Measurements from ENCODE around the gene AASDH. TPM values are rescaled to one million over a fixed set of nuclear protein-coding genes. Genes with fewer than 3 reads are reported as not detected.
A peak's percentile ranks its signal among the peaks of the same experiment; 100 is the strongest.

AASDH gene
- total RNA-seq, 1 donor: 16.6 TPM

GRCh38 chr4:56391270-56391669 is 4.0 kb upstream of the AASDH start:
- no peaks in the 10 kb centered on the region for H3K9me3 ChIP-seq (ENCODE audit: low read depth, low read length)
- no peaks in the 10 kb centered on the region for H3K27me3 ChIP-seq (ENCODE audit: insufficient read depth, low read length)
- H3K79me2 ChIP-seq (ENCODE audit: insufficient read depth, low read length): peaks cover 33% of the 10 kb centered on the region
- peaks cover 6% of the 10 kb centered on the region for H3K36me3 ChIP-seq (ENCODE audit: insufficient read depth, low read length)
- H3K4me1 ChIP-seq (ENCODE audit: insufficient read depth, low read length): peaks cover 6% of the 10 kb centered on the region
- H2AFZ ChIP-seq (ENCODE audit: low read length): no peak overlapping the region
- no peak overlapping the region for H3K4me2 ChIP-seq (ENCODE audit: insufficient read depth, low read length)
- H4K20me1 ChIP-seq (ENCODE audit: insufficient read depth, low read length): no peaks in the 10 kb centered on the region
- TF ChIP-seq CTCF (IDR thresholded peaks at IDR 0.05; ENCODE audit: extremely low read depth, low read depth, low read length): no peak
- no peak for DNase-seq (ENCODE audit: insufficient read length, low spot score, missing footprints)
- H3K27ac ChIP-seq (ENCODE audit: low read depth, low read length): no peak overlapping the region
- H3K4me3 ChIP-seq (ENCODE audit: insufficient read depth, low read length): no peak overlapping the region

- no peak for TF ChIP-seq CTCF (IDR thresholded peaks at IDR 0.05; ENCODE audit: extremely low read depth, low read depth, low read length)
- Histone ChIP-seq H4K20me1 (ENCODE audit: insufficient read depth, low read length) (no peaks in the 10 kb centered on the region), H3K9me3 (ENCODE audit: low read depth, low read length) (no peaks in the 10 kb centered on the region), H3K4me2 (ENCODE audit: insufficient read depth, low read length) (no peak overlapping the region), H3K4me3 (ENCODE audit: insufficient read depth, low read length) (no peak overlapping the region), H3K27me3 (ENCODE audit: insufficient read depth, low read length) (no peaks in the 10 kb centered on the region), H3K27ac (ENCODE audit: low read depth, low read length) (no peak overlapping the region), H3K79me2 (ENCODE audit: insufficient read depth, low read length) (peaks cover 42% of the 10 kb centered on the region), H2AFZ (ENCODE audit: low read length) (no peak overlapping the region), H3K36me3 (ENCODE audit: insufficient read depth, low read length) (no peaks in the 10 kb centered on the region), H3K4me1 (ENCODE audit: insufficient read depth, low read length) (peaks cover 8% of the 10 kb centered on the region)
- no peak for DNase-seq (ENCODE audit: insufficient read length, low spot score, missing footprints)
These were observed 2.3 kb upstream of the AASDH start for GRCh38 chr4:56389558-56389957.

- no peaks in the 10 kb centered on the region for H3K9me3 ChIP-seq (ENCODE audit: low read depth, low read length)
- H4K20me1 ChIP-seq (ENCODE audit: insufficient read depth, low read length): no peaks in the 10 kb centered on the region
- peak overlapping the region; percentile 96 for H3K27ac ChIP-seq (ENCODE audit: low read depth, low read length)
- peak overlapping the region; percentile 96 for H2AFZ ChIP-seq (ENCODE audit: low read length)
- no peaks in the 10 kb centered on the region for H3K27me3 ChIP-seq (ENCODE audit: insufficient read depth, low read length)
- no peak for DNase-seq (ENCODE audit: insufficient read length, low spot score, missing footprints)
- H3K36me3 ChIP-seq (ENCODE audit: insufficient read depth, low read length): no peaks in the 10 kb centered on the region
- peak overlapping the region; percentile 79 for H3K4me3 ChIP-seq (ENCODE audit: insufficient read depth, low read length)
- H3K79me2 ChIP-seq (ENCODE audit: insufficient read depth, low read length): peaks cover 45% of the 10 kb centered on the region
- H3K4me1 ChIP-seq (ENCODE audit: insufficient read depth, low read length): peaks cover 8% of the 10 kb centered on the region
- TF ChIP-seq CTCF (IDR thresholded peaks at IDR 0.05; ENCODE audit: extremely low read depth, low read depth, low read length): no peak
- H3K4me2 ChIP-seq (ENCODE audit: insufficient read depth, low read length): peak overlapping the region; percentile 85
These were observed 1.0 kb upstream of the AASDH start for GRCh38 chr4:56388306-56388705.

GRCh38 chr4:56386091-56386490 is 1.2 kb downstream of the AASDH start:
- peak overlapping the region; percentile 79 for H3K4me3 ChIP-seq (ENCODE audit: insufficient read depth, low read length)
- H4K20me1 ChIP-seq (ENCODE audit: insufficient read depth, low read length): no peaks in the 10 kb centered on the region
- H2AFZ ChIP-seq (ENCODE audit: low read length): peak overlapping the region; percentile 75
- TF ChIP-seq CTCF (IDR thresholded peaks at IDR 0.05; ENCODE audit: extremely low read depth, low read depth, low read length): no peak
- H3K36me3 ChIP-seq (ENCODE audit: insufficient read depth, low read length): peaks cover 5% of the 10 kb centered on the region
- H3K27me3 ChIP-seq (ENCODE audit: insufficient read depth, low read length): no peaks in the 10 kb centered on the region
- DNase-seq (ENCODE audit: insufficient read length, low spot score, missing footprints): no peak
- peaks cover 41% of the 10 kb centered on the region for H3K79me2 ChIP-seq (ENCODE audit: insufficient read depth, low read length)
- H3K4me2 ChIP-seq (ENCODE audit: insufficient read depth, low read length): peak overlapping the region; percentile 66
- peak overlapping the region; percentile 48 for H3K27ac ChIP-seq (ENCODE audit: low read depth, low read length)
- peaks cover 8% of the 10 kb centered on the region for H3K4me1 ChIP-seq (ENCODE audit: insufficient read depth, low read length)
- H3K9me3 ChIP-seq (ENCODE audit: low read depth, low read length): no peaks in the 10 kb centered on the region
